ENCODE results near the gene GTPBP1. TPM values are rescaled to one million over a fixed set of nuclear protein-coding genes. Genes with fewer than 3 reads are reported as not detected.

The GTPBP1 gene
- total and polyA plus RNA-seq, 11 donors: 15.6 to 45.3 (median 28.1) TPM

DNA sequence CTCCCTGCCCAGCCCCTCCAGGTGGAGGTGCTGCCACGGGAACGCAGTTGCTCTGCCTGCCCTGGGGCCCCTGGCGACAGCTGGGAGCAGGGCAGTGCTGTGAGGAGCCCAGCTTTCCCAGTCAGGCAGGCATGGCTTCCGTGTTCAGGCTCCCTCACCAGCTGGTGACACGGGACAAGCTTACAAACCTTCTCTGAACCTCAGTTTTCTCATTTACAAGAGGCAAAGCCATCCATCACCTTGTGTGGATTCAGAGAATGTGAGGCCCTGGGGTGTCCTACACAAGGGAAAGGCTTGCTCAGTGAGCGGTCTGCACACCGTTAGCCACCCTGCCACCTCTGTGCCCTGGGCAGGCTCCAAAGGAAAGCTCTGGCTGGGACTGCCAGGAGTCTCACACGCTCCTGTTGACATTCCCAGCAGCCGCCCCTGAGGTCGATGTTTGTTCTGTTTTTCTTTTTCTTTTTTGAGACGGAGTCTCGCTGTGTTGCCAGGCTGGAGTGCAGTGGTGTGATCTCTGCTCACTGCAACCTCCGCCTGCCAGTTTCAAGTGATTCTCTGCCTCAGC, 26.6 kb downstream of the GTPBP1 start:
- Histone ChIP-seq H3K4me3 (no peak overlapping the region), H3K27ac (peak overlapping the region in 11 of 12 donors; percentile 13 to 88 (median 58)), H3K4me1 (peaks cover 0 to 51% (median 32%) of the 10 kb centered on the region in 12 donors), H3K36me3 (peaks cover 0 to 98% (median 73%) of the 10 kb centered on the region in 9 donors), H3K27me3 (no peaks in the 10 kb centered on the region), H3K9me3 (no peaks in the 10 kb centered on the region)
- peak in 3 of 4 donors; percentile 31 to 40 (median 34) for ATAC-seq
- intact Hi-C loops (cut with DNase I): no loop called here
- 59 to 67% (median 62%) methylated on average over 12 to 13 of the region's 13 CpGs for WGBS, 4 donors
- peak in 1 of 5 donors; percentile 51 for DNase-seq
- TF ChIP-seq POLR2A (IDR thresholded peaks at IDR 0.05): no peak
- TF ChIP-seq, protein P1, sequence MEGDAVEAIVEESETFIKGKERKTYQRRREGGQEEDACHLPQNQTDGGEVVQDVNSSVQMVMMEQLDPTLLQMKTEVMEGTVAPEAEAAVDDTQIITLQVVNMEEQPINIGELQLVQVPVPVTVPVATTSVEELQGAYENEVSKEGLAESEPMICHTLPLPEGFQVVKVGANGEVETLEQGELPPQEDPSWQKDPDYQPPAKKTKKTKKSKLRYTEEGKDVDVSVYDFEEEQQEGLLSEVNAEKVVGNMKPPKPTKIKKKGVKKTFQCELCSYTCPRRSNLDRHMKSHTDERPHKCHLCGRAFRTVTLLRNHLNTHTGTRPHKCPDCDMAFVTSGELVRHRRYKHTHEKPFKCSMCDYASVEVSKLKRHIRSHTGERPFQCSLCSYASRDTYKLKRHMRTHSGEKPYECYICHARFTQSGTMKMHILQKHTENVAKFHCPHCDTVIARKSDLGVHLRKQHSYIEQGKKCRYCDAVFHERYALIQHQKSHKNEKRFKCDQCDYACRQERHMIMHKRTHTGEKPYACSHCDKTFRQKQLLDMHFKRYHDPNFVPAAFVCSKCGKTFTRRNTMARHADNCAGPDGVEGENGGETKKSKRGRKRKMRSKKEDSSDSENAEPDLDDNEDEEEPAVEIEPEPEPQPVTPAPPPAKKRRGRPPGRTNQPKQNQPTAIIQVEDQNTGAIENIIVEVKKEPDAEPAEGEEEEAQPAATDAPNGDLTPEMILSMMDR (IDR thresholded peaks at IDR 0.05): no peak

DNA sequence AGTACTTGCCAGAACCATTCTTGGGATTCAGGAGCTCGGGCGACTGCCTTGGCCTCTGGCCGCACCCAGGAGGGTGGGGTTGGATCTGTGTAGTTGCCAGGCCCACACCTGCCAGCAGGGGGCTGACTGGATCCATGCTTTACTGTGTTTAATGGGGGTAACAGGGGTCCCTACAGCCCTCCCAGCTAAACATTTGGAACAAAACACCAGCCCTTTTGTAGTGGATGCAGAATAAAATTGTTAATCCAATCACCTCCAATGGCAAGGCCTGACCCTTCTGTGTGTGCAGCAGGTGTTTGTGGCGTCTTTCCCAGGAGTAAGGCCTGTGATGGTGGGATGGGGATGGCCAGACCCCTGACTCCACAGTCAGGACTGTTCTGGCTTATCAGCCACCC, 27.6 kb downstream of the GTPBP1 start:
- Histone ChIP-seq H3K27ac (peak overlapping the region; percentile 13 to 88 (median 66)), H3K4me1 (peaks cover 0 to 51% (median 32%) of the 10 kb centered on the region in 12 donors), H3K9me3 (no peaks in the 10 kb centered on the region), H3K27me3 (no peaks in the 10 kb centered on the region), H3K36me3 (peaks cover 2 to 98% (median 73%) of the 10 kb centered on the region in 9 donors), H3K4me3 (no peak overlapping the region)
- peak; percentile 38 to 54 (median 44) for ATAC-seq
- WGBS, 4 donors: 31 to 60% (median 39%) methylated on average over 2 to 4 of the region's 4 CpGs
- peak in 2 of 5 donors; percentile 60 to 75 for DNase-seq
- intact Hi-C loops (cut with DNase I): no loop called here
- TF ChIP-seq POLR2A (IDR thresholded peaks at IDR 0.05): no peak
- TF ChIP-seq, protein P1 (IDR thresholded peaks at IDR 0.05): peak; percentile 56 to 74 (median 62)

DNA sequence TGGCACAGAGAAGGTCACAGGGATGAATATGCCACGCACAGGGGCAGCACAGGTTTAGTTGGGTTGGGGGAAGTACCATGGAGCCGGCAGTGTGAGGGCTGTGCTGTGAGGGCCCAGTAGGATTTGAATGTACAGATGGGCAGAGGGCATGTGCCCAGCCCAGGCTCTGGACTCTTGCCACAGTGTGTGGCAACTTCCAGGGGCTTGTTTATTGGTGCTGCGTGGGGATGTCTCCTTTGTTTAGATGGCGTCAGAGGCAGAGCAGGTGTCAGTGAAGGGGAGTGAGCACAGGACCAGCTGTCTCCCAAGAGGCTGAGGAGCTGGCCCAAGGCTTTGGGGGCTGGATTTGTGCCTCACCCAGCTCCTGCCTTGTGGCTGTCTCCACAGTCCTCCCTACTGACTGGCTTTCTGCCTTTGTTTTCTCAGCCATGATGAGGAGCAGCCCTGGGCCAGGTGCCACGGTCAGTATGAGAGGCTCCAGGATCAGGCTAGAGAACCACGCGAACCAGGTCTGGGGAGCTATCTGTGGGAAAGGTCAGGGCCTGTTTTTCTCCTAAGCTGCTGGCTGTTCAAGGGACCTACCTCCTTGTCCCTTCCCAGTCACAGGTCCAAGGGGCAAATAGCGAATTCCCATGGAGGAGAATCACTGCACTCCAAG, 28.1 kb downstream of the GTPBP1 start:
- no peak overlapping the region for H3K4me3 ChIP-seq
- WGBS, 4 donors: 45 to 58% (median 53%) methylated on average over 7 to 8 of the region's 8 CpGs
- no peaks in the 10 kb centered on the region for H3K27me3 ChIP-seq
- H3K36me3 ChIP-seq: peaks cover 3 to 98% (median 73%) of the 10 kb centered on the region in 9 donors
- ATAC-seq (peak; percentile 58 to 67 (median 64)), DNase-seq (peak in 3 of 5 donors; percentile 66 to 77 (median 68))
- intact Hi-C loops (cut with DNase I): no loop called here
- TF ChIP-seq POLR2A (IDR thresholded peaks at IDR 0.05): no peak
- TF ChIP-seq, protein P1 (IDR thresholded peaks at IDR 0.05): no peak
- H3K27ac ChIP-seq: peak overlapping the region; percentile 41 to 88 (median 66)
- peaks cover 0 to 48% (median 30%) of the 10 kb centered on the region in 12 donors for H3K4me1 ChIP-seq
- no peaks in the 10 kb centered on the region for H3K9me3 ChIP-seq

DNA sequence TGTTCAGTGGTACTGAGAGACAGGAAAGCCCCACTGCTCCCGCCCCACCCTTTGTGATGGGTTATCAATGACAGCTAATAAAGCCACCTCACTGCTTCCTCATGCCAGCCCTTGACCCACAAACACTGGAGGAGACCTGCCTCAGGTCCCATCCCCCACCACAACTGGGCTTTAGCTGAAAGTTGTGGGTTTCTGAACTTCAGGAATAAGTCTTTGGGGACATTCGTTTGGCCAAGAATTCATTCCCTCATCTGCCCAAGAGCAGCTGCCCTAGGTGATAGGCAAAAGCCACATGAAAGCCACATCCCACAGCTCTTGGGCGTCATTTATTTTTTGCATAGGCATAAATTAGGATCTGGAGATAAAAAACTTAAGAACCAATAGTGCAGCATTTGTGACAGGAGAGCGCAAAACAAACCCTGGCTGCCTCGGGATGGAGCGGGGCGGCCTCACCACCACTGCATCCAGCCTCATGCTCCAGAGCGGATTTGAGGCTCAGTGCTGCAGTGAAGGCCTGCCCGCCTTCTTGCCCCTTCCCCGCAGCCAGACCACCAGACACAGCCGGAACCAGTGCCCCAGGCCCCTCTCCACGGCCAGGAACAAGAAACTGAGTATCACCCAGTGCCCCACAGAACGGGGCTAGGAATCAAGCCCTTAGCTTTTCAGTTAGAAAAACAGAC, 28.8 kb downstream of the GTPBP1 start:
- TF ChIP-seq POLR2A (IDR thresholded peaks at IDR 0.05): no peak
- TF ChIP-seq, protein P1 (IDR thresholded peaks at IDR 0.05): no peak
- intact Hi-C loops (cut with DNase I): no loop called here
- ATAC-seq (no peak), DNase-seq (peak in 2 of 5 donors; percentile 10 to 40)
- Histone ChIP-seq H3K9me3 (no peaks in the 10 kb centered on the region), H3K4me3 (no peak overlapping the region), H3K27ac (peak overlapping the region in 11 of 12 donors; percentile 44 to 88 (median 71)), H3K36me3 (peaks cover 6 to 98% (median 73%) of the 10 kb centered on the region in 9 donors), H3K27me3 (no peaks in the 10 kb centered on the region), H3K4me1 (peaks cover 0 to 48% (median 29%) of the 10 kb centered on the region in 12 donors)
- 91 to 95% (median 92%) methylated on average over 11 to 13 of the region's 13 CpGs for WGBS, 4 donors

Data from heart left ventricle (tissue), 16 donors.